Esophagus (tissue), 2 donors: ENCODE measurements around the gene VAV2. TPM values are rescaled to one million over a fixed set of nuclear protein-coding genes. Genes with fewer than 3 reads are reported as not detected.
"Not testable (repeated sequence)": the region's sequence is repeated elsewhere in the genome, so short reads cannot be mapped to it uniquely, and the experiment has no call there.

Experiments
- H3K27ac ChIP-seq, 2 donors: one replicate each; pipeline ENCODE4 v1.5.1; 2013; ENCODE audit warnings: low read depth in 2 of 2, mild to moderate bottlenecking in 2 of 2, inconsistent platforms in 1 of 2, low read length in 1 of 2, moderate library complexity in 1 of 2
- H3K27me3 ChIP-seq, 2 donors: one replicate each; pipeline ENCODE4 v1.6.1; 2013; ENCODE audit warnings: low read length in 2 of 2, control low read depth in 1 of 2, mild to moderate bottlenecking in 1 of 2; ENCODE audit not compliant: insufficient read depth in 2 of 2, control insufficient read depth in 1 of 2
- H3K36me3 ChIP-seq, 2 donors: one replicate each; pipeline ENCODE4 v1.6.1; 2013; ENCODE audit warnings: low read length in 1 of 2; ENCODE audit not compliant: control insufficient read depth in 2 of 2, insufficient read depth in 2 of 2
- H3K4me1 ChIP-seq, 2 donors: one replicate each; pipeline ENCODE4 v1.6.1; 2013; ENCODE audit warnings: low read length in 1 of 2; ENCODE audit not compliant: control insufficient read depth in 2 of 2, insufficient read depth in 2 of 2
- H3K4me3 ChIP-seq, 2 donors: one replicate each; pipeline ENCODE4 v1.5.1; 2013; ENCODE audit warnings: low read length in 2 of 2, mild to moderate bottlenecking in 2 of 2, low read depth in 1 of 2, moderate library complexity in 1 of 2
- H3K9me3 ChIP-seq, 2 donors: one replicate each; pipeline ENCODE4 v1.6.1; 2013; ENCODE audit warnings: mild to moderate bottlenecking in 2 of 2, low read depth in 1 of 2, low read length in 1 of 2, moderate library complexity in 1 of 2; ENCODE audit not compliant: control insufficient read depth in 2 of 2, insufficient read depth in 1 of 2
- WGBS, 2 donors: extraction: QIAGEN DNeasy Blood & Tissue Kit; methylation state at CpG; one replicate each; pipeline ENCODE4 v1.1.7; 2013; 5-methylcytosine and 5-hydroxymethylcytosine counted together
- polyA plus RNA-seq, 2 donors: library from polyadenylated mRNA; stranded (reverse); fragments of 200-250 nt; gene quantifications; one replicate each; pipeline ENCODE4 v1.2.3, GENCODE V29; 2013
- donor health status: healthy with polysubstance abuse.
- donor health status: Bipolar disorder and iron deficiency.

Gene VAV2
- polyA plus RNA-seq, 2 donors, result 4.8 to 5.0 TPM

GRCh38 chr9:133923608-133924007, 68.5 kb downstream of the VAV2 start:
- H3K4me3 ChIP-seq, H3K9me3 ChIP-seq, H3K36me3 ChIP-seq, H3K27ac ChIP-seq, H3K4me1 ChIP-seq, H3K27me3 ChIP-seq: not testable (repeated sequence)
- WGBS, 2 donors, result 96 to 97% methylated on average over 2 of the region's 2 CpGs

GRCh38 chr9:133921866-133922265, 70.3 kb downstream of the VAV2 start:
- Histone ChIP-seq H3K4me1 (peaks cover 0 to 3% of the 10 kb centered on the region in 2 donors), H3K36me3 (no peaks in the 10 kb centered on the region)
- WGBS, 2 donors, result 85 to 93% methylated on average over 17 of the region's 17 CpGs

GRCh38 chr9:133920471-133920870, 71.7 kb downstream of the VAV2 start:
- WGBS, 2 donors, result 94% methylated on average over 12 of the region's 12 CpGs
- no peaks in the 10 kb centered on the region for H3K36me3 ChIP-seq
- no peak overlapping the region for H3K27ac ChIP-seq

More at GRCh38 chr9:133921866-133922265, 70.3 kb downstream of the VAV2 start:
- Histone ChIP-seq H3K27ac (no peak overlapping the region), H3K9me3 (no peaks in the 10 kb centered on the region), H3K27me3 (no peaks in the 10 kb centered on the region), H3K4me3 (no peak overlapping the region)

GRCh38 chr9:133919253-133920115, 72.6 kb downstream of the VAV2 start:
- WGBS, 2 donors, result 78 to 83% methylated on average over 27 of the region's 27 CpGs
- Histone ChIP-seq H3K4me3 (no peak overlapping the region), H3K9me3 (no peaks in the 10 kb centered on the region), H3K4me1 (peaks cover 3 to 7% of the 10 kb centered on the region in 2 donors), H3K36me3 (no peaks in the 10 kb centered on the region), H3K27me3 (no peaks in the 10 kb centered on the region), H3K27ac (no peak overlapping the region)

More at GRCh38 chr9:133920471-133920870, 71.7 kb downstream of the VAV2 start:
- Histone ChIP-seq H3K9me3 (no peaks in the 10 kb centered on the region), H3K27me3 (no peaks in the 10 kb centered on the region), H3K4me1 (peaks cover 3 to 7% of the 10 kb centered on the region in 2 donors), H3K4me3 (no peak overlapping the region)

GRCh38 chr9:133918111-133918813, 73.9 kb downstream of the VAV2 start:
- H3K36me3 ChIP-seq, result no peaks in the 10 kb centered on the region
- H3K27ac ChIP-seq, result no peak overlapping the region
- H3K4me1 ChIP-seq, result peaks cover 3 to 7% of the 10 kb centered on the region in 2 donors
- no peaks in the 10 kb centered on the region for H3K9me3 ChIP-seq
- 62 to 66% methylated on average over 24 of the region's 24 CpGs for WGBS, 2 donors
- no peak overlapping the region for H3K4me3 ChIP-seq
- H3K27me3 ChIP-seq, result no peaks in the 10 kb centered on the region

- Histone ChIP-seq H3K27me3 (no peaks in the 10 kb centered on the region), H3K36me3 (no peaks in the 10 kb centered on the region), H3K4me3 (no peak overlapping the region), H3K9me3 (no peaks in the 10 kb centered on the region), H3K4me1 (peaks cover 3 to 7% of the 10 kb centered on the region in 2 donors), H3K27ac (no peak overlapping the region)
- WGBS, 2 donors, result 67 to 70% methylated on average over 5 of the region's 5 CpGs
These were observed 74.7 kb downstream of the VAV2 start for GRCh38 chr9:133917375-133917774.

- Histone ChIP-seq H3K9me3 (no peaks in the 10 kb centered on the region), H3K27ac (no peak overlapping the region), H3K4me3 (no peak overlapping the region), H3K4me1 (peaks cover 3 to 11% of the 10 kb centered on the region in 2 donors), H3K36me3 (no peaks in the 10 kb centered on the region), H3K27me3 (no peaks in the 10 kb centered on the region)
- WGBS, 2 donors, result 54 to 63% methylated on average over 16 of the region's 16 CpGs
These were observed 76.0 kb downstream of the VAV2 start for GRCh38 chr9:133916159-133916541.

GRCh38 chr9:133915534-133916158, 76.5 kb downstream of the VAV2 start:
- Histone ChIP-seq H3K9me3 (no peaks in the 10 kb centered on the region), H3K4me3 (no peak overlapping the region), H3K27ac (no peak overlapping the region), H3K36me3 (no peaks in the 10 kb centered on the region), H3K27me3 (no peaks in the 10 kb centered on the region), H3K4me1 (peaks cover 3 to 11% of the 10 kb centered on the region in 2 donors)
- 74 to 75% methylated on average over 30 of the region's 30 CpGs for WGBS, 2 donors

- H3K4me1 ChIP-seq, result peaks cover 1 to 11% of the 10 kb centered on the region in 2 donors
- H3K36me3 ChIP-seq, result no peaks in the 10 kb centered on the region
- H3K9me3 ChIP-seq, result no peaks in the 10 kb centered on the region
- no peaks in the 10 kb centered on the region for H3K27me3 ChIP-seq
- WGBS, 2 donors, result 64 to 74% methylated on average over 22 to 25 of the region's 25 CpGs
- H3K27ac ChIP-seq, result no peak overlapping the region
- no peak overlapping the region for H3K4me3 ChIP-seq
These were observed 77.4 kb downstream of the VAV2 start for GRCh38 chr9:133914442-133915342.
